RPMI7951 (cell line): Measurements from ENCODE around the gene PHLDB1. TPM values are rescaled to one million over a fixed set of nuclear protein-coding genes. Genes with fewer than 3 reads are reported as not detected.

Experiments used
- total RNA-seq: library from RNA; depleted of rRNA; stranded (reverse); fragments of >200 nt; shearing (Covaris generic); gene quantifications from 2 replicates; pipeline ENCODE4 v1.2.3, GENCODE V29; 2014; rRNA removed

The PHLDB1 gene
- total RNA-seq, 1 experiment from 2014 or later = 45.1 TPM

Other genes with a start within 250 kb of the PHLDB1 start
- gene UBE4A, start 248.0 kb upstream of the PHLDB1 start, total RNA-seq = 48.6 and 60.2 TPM in 2 replicates
- gene ATP5MG, start 206.0 kb upstream of the PHLDB1 start, total RNA-seq = 125 and 126 TPM in 2 replicates
- 18.0 and 21.9 TPM in 2 replicates for gene KMT2A, start 171.1 kb upstream of the PHLDB1 start, total RNA-seq
- gene TTC36, start 80.1 kb upstream of the PHLDB1 start, total RNA-seq = not detected in 2 replicates
- 0.84 and 4.2 TPM in 2 replicates for gene TMEM25, start 76.4 kb upstream of the PHLDB1 start, total RNA-seq
- gene IFT46, start 41.7 kb upstream of the PHLDB1 start, total RNA-seq = 55.3 and 57.9 TPM in 2 replicates
- 160 and 198 TPM in 2 replicates for gene ARCN1, start 35.2 kb upstream of the PHLDB1 start, total RNA-seq
- gene TREH, start 72.0 kb downstream of the PHLDB1 start, total RNA-seq = not detected in 2 replicates
- gene DDX6, start 183.5 kb downstream of the PHLDB1 start, total RNA-seq = 41.4 and 45.2 TPM in 2 replicates